IMR-90 (cell line): ENCODE results near the gene BLMH. TPM values are rescaled to one million over a fixed set of nuclear protein-coding genes. Genes with fewer than 3 reads are reported as not detected.

Experiments used
- ATAC-seq: fragments of 200-7000 bp; cut with Tn5 transposase; 2 replicates; pipeline ENCODE4 v1.9.1; 2020; ENCODE audit warnings: low read depth, mild to moderate bottlenecking, moderate library complexity
- BruUV-seq: library from RNA; stranded (reverse); fragments of 400-500 nt; replicated peaks from 2 replicates; lab custom pipeline; 2021; lab: Mats Ljungman, UMichigan
- CTCF ChIA-PET: fragments of 300-600 bp; formaldehyde crosslinking; extraction: SDS; loops from one replicate; lab custom pipeline; 2021; ENCODE audit warnings: antibody characterized with exemption; lab: Yijun Ruan, JAX
- POLR2A ChIA-PET: fragments of 300-600 bp; sonication (Branson Sonifier 250); formaldehyde crosslinking; loops from one replicate; lab custom pipeline; 2022; ENCODE audit warnings: antibody characterized with exemption; ENCODE audit not compliant: unreplicated experiment; lab: Charles Lee
- DNase-seq: peaks from one replicate; pipeline ENCODE4 v3.0.0; 2013
- H2AFZ ChIP-seq: replicated peaks from 2 replicates; pipeline ENCODE3; 2013; ENCODE audit warnings: low read length, mild to moderate bottlenecking; ENCODE audit not compliant: poor library complexity
- H2AK5ac ChIP-seq: 2 replicates; pipeline ENCODE4 v1.6.1; 2013; ENCODE audit warnings: low read depth, low read length, inconsistent platforms
- H2AK9ac ChIP-seq: replicated peaks from 2 replicates; pipeline ENCODE3; 2013; ENCODE audit warnings: mild to moderate bottlenecking, low read depth, low read length, moderate library complexity; ENCODE audit not compliant: poor library complexity
- H2BK120ac ChIP-seq: 2 replicates; pipeline ENCODE4 v1.6.1; 2013; ENCODE audit warnings: low read depth, low read length, inconsistent platforms
- H2BK15ac ChIP-seq: 3 replicates; pipeline ENCODE4 v1.6.1; 2013; ENCODE audit warnings: low read depth, low read length, inconsistent platforms
- H2BK20ac ChIP-seq: 2 replicates; pipeline ENCODE4 v1.6.1; 2013; ENCODE audit warnings: low read depth, mild to moderate bottlenecking, inconsistent platforms, low read length, moderate library complexity
- H2BK5ac ChIP-seq: 2 replicates; pipeline ENCODE4 v1.6.1; 2013; ENCODE audit warnings: mild to moderate bottlenecking, low read depth, low read length, inconsistent platforms; ENCODE audit not compliant: poor library complexity, severe bottlenecking
- H3K14ac ChIP-seq: replicated peaks from 2 replicates; pipeline ENCODE4 v1.6.1; 2013; ENCODE audit warnings: low read depth, low read length, inconsistent platforms
- H3K18ac ChIP-seq: 2 replicates; pipeline ENCODE4 v1.6.1; 2013; ENCODE audit warnings: low read depth, low read length, control low read depth
- H3K23ac ChIP-seq: 2 replicates; pipeline ENCODE4 v1.6.1; 2013; ENCODE audit warnings: low read depth, low read length, inconsistent platforms
- H3K27ac ChIP-seq: 2 replicates; pipeline ENCODE4 v1.5.1; 2013; ENCODE audit warnings: mild to moderate bottlenecking, control low read depth, low read length; ENCODE audit not compliant: insufficient read depth
- H3K27me3 ChIP-seq: 2 replicates; pipeline ENCODE4 v1.6.1; 2013; ENCODE audit warnings: low read length; ENCODE audit not compliant: control insufficient read depth, insufficient read depth
- H3K36me3 ChIP-seq: 2 replicates; pipeline ENCODE4 v1.6.1; 2013; ENCODE audit warnings: low read length, mixed read lengths; ENCODE audit not compliant: control insufficient read depth, insufficient read depth
- H3K4ac ChIP-seq: 2 replicates; pipeline ENCODE4 v1.6.1; 2013; ENCODE audit warnings: low read depth, low read length, inconsistent platforms
- H3K4me1 ChIP-seq: 2 replicates; pipeline ENCODE4 v1.6.1; 2013; ENCODE audit warnings: low read length, mixed read lengths; ENCODE audit not compliant: control insufficient read depth, insufficient read depth
- H3K4me2 ChIP-seq: 2 replicates; pipeline ENCODE4 v1.6.1; 2013; ENCODE audit warnings: low read depth, mild to moderate bottlenecking, control low read depth, low read length, moderate library complexity
- H3K4me3 ChIP-seq: 2 replicates; pipeline ENCODE4 v1.5.1; 2013; ENCODE audit warnings: low read depth, mild to moderate bottlenecking, control low read depth, low read length, moderate library complexity; ENCODE audit not compliant: insufficient read depth
- H3K56ac ChIP-seq: 2 replicates; pipeline ENCODE4 v1.6.1; 2013; ENCODE audit warnings: low read length, inconsistent platforms; ENCODE audit not compliant: insufficient read depth; ENCODE audit errors: extremely low read depth
- H3K79me1 ChIP-seq, 2 experiments: 2 replicates each; pipeline ENCODE4 v1.6.1; 2013; ENCODE audit warnings: low read length in 2 of 2, inconsistent platforms in 1 of 2, low read depth in 1 of 2
- H3K9ac ChIP-seq: 2 replicates; pipeline ENCODE4 v1.6.1; 2013; ENCODE audit warnings: low read depth, low read length, control low read depth
- H3K9me1 ChIP-seq: 2 replicates; pipeline ENCODE4 v1.6.1; 2013; ENCODE audit warnings: low read length, inconsistent platforms; ENCODE audit not compliant: insufficient read depth
- H3K9me3 ChIP-seq: 2 replicates; pipeline ENCODE4 v1.6.1; 2013; ENCODE audit warnings: low read length; ENCODE audit not compliant: control insufficient read depth, insufficient read depth
- H4K20me1 ChIP-seq: 2 replicates; pipeline ENCODE4 v1.6.1; 2013; ENCODE audit warnings: low read length, inconsistent platforms; ENCODE audit not compliant: insufficient read depth
- H4K5ac ChIP-seq: 2 replicates; pipeline ENCODE4 v1.6.1; 2013; ENCODE audit warnings: mild to moderate bottlenecking, low read depth, low read length, control low read depth
- H4K8ac ChIP-seq, 2 experiments: 2 replicates each; pipeline ENCODE4 v1.6.1; 2013; ENCODE audit warnings: low read depth in 2 of 2, low read length in 2 of 2, control low read depth in 1 of 2, inconsistent platforms in 1 of 2
- H4K91ac ChIP-seq: 2 replicates; pipeline ENCODE4 v1.6.1; 2013; ENCODE audit warnings: low read depth, low read length, inconsistent platforms; ENCODE audit not compliant: insufficient read depth
- BHLHE40 ChIP-seq: fragments of 150-350 bp; IDR thresholded peaks from 2 replicates; pipeline ENCODE4 v1.6.1; 2016; ENCODE audit warnings: mild to moderate bottlenecking, low read depth, low read length
- CHD1 ChIP-seq: IDR thresholded peaks from 2 replicates; pipeline ENCODE4 v1.6.1; 2012; ENCODE audit warnings: low read depth, low read length, improper control_type of control experiment
- FOS ChIP-seq: fragments of 150-350 bp; IDR thresholded peaks from 2 replicates; pipeline ENCODE4 v1.6.1; 2016; ENCODE audit warnings: low read depth, low read length
- MAFK ChIP-seq: IDR thresholded peaks from 2 replicates; pipeline ENCODE4 v1.6.1; 2012; ENCODE audit warnings: low read depth, low read length, improper control_type of control experiment
- MAZ ChIP-seq: IDR thresholded peaks from 2 replicates; pipeline ENCODE4 v1.6.1; 2012; ENCODE audit warnings: low read depth, mild to moderate bottlenecking, low read length, improper control_type of control experiment, moderate library complexity, borderline replicate concordance
- MXI1 ChIP-seq: IDR thresholded peaks from 2 replicates; pipeline ENCODE4 v1.6.1; 2012; ENCODE audit warnings: low read depth, mild to moderate bottlenecking, low read length, moderate library complexity, borderline replicate concordance
- NFE2L2 ChIP-seq: fragments of 150-350 bp; IDR thresholded peaks from 2 replicates; pipeline ENCODE4 v1.6.1; 2016; ENCODE audit warnings: low read depth, mild to moderate bottlenecking, low read length
- RAD21 ChIP-seq: IDR thresholded peaks from 2 replicates; pipeline ENCODE4 v1.6.1; 2012; ENCODE audit warnings: low read length, improper control_type of control experiment
- RCOR1 ChIP-seq: IDR thresholded peaks from 2 replicates; pipeline ENCODE4 v1.6.1; 2012; ENCODE audit warnings: mild to moderate bottlenecking, low read length, improper control_type of control experiment; ENCODE audit not compliant: insufficient replicate concordance
- RFX5 ChIP-seq: IDR thresholded peaks from 2 replicates; pipeline ENCODE4 v1.8.0; 2012; ENCODE audit warnings: low read depth, mild to moderate bottlenecking, low read length, moderate library complexity
- SMC3 ChIP-seq: fragments of 150-350 bp; IDR thresholded peaks from 2 replicates; pipeline ENCODE4 v1.6.1; 2016; ENCODE audit warnings: low read depth, mild to moderate bottlenecking, antibody characterized with exemption, low read length, moderate library complexity
- USF2 ChIP-seq: fragments of 150-350 bp; IDR thresholded peaks from 2 replicates; pipeline ENCODE4 v1.6.1; 2017; ENCODE audit warnings: mild to moderate bottlenecking, antibody characterized with exemption, low read length, low read depth
- WGBS, 2 experiments: methylation state at CpG; one replicate each; pipeline versions ENCODE4 v1.1.5 to v1.1.7; 2013; ENCODE audit warnings: missing lambda C conversion rate in 2 of 2; ENCODE audit not compliant: insufficient read length in 1 of 2; ENCODE audit errors: extremely low coverage in 2 of 2; 5-methylcytosine and 5-hydroxymethylcytosine counted together
- dilution Hi-C: fragments of 300-500 bp; cut with HindIII; formaldehyde crosslinking; loops from one replicate; pipeline ENCODE4 v1.14.3; 2018; ENCODE audit warnings: low sequenced_read_pairs; ENCODE audit not compliant: unreplicated experiment
- in situ Hi-C: fragments of 300-500 bp; cut with MboI; formaldehyde crosslinking; loops from 3 replicates; pipeline ENCODE4 v1.14.3; 2019; ENCODE audit warnings: low sequenced_read_pairs, inconsistent platforms, mixed read lengths
- intact Hi-C: fragments of 100-400 bp; cut with micrococcal nuclease; formaldehyde crosslinking; loops from 2 replicates; pipeline ENCODE4 v1.10.0; 2022
- polyA plus RNA-seq, 3 experiments: library from polyadenylated mRNA; depleted of rRNA; stranded (reverse); fragments of >200 nt; gene quantifications; 2 replicates each; pipeline ENCODE4 v1.2.3, GENCODE V29; 2012; ENCODE audit warnings: low replicate concordance in 1 of 3
- total RNA-seq: library from RNA; depleted of rRNA; stranded (reverse); fragments of >200 nt; gene quantifications from 2 replicates; pipeline ENCODE4 v1.2.3, GENCODE V29; 2012
- TF ChIP-seq, protein P1 (sequence below): fragments of 150-350 bp; IDR thresholded peaks from 2 replicates; pipeline ENCODE4 v1.6.1; 2016; ENCODE audit warnings: low read depth, mild to moderate bottlenecking, low read length, moderate library complexity, borderline replicate concordance
- TF ChIP-seq, protein P2 (sequence below): conservative IDR thresholded peaks from 2 replicates; pipeline ENCODE4 v1.5.1; 2012; ENCODE audit warnings: mild to moderate bottlenecking, low read depth, low read length, improper control_type of control experiment

BLMH gene
- total and polyA plus RNA-seq, 2 of the 4 experiments (the other 2 are of a cell fraction), result 17.3 to 20.8 TPM

DNA sequence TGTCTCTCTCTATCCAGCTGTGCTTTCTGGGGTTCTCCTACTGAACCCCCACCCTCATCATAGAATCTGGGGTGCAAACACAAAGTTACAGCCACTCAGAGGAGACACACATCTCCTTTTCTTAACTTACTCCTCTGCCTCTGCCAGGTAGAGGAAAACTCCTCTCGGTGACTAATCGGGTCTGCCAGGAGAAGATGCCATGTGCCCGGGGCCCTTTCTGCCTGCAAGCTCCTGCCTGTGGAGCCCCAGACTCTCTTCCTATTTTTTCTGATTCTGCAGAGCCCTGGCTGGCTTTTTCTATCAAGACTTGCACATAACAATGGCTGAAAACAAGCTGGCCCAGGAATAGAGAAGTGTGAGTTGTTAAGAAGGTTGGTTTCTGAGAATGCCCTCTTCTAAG, 66.6 kb downstream of the BLMH start:
- CTCF ChIA-PET, result no interaction called here
- dilution Hi-C loops, result no loop called here
- no peak overlapping the region for H2AK9ac ChIP-seq

More for the DNA sequence above, 66.6 kb downstream of the BLMH start:
- no peak overlapping the region for H3K27ac ChIP-seq
- H4K91ac ChIP-seq, result no peak overlapping the region
- ATAC-seq (no peak), DNase-seq (no peak)
- no peak overlapping the region for H4K8ac ChIP-seq
- H3K18ac ChIP-seq, result no peak overlapping the region
- H4K5ac ChIP-seq, result no peak overlapping the region
- H3K9me1 ChIP-seq, result 0 out of 2 replicates have a peak, but pooled peaks cover 3% of the 10 kb centered on the region
- no peak overlapping the region for H3K23ac ChIP-seq
- H3K27me3 ChIP-seq, result peaks cover 49% of the 10 kb centered on the region
- H3K36me3 ChIP-seq, result no peaks in the 10 kb centered on the region
- H3K79me1 ChIP-seq, result no peaks in the 10 kb centered on the region
- H3K56ac ChIP-seq, result no peak overlapping the region
- H3K4me1 ChIP-seq, result no peaks in the 10 kb centered on the region; the same call in 1 of the 2 replicates
- H3K14ac ChIP-seq, result no peak overlapping the region
- H2BK5ac ChIP-seq, result no peak overlapping the region
- H2AK5ac ChIP-seq, result no peak overlapping the region
- H3K4me3 ChIP-seq, result no peak overlapping the region
- no peaks in the 10 kb centered on the region for H4K20me1 ChIP-seq
- H2AFZ ChIP-seq, result no peak overlapping the region
- POLR2A ChIA-PET, result no interaction called here
- in situ Hi-C loops (no loop called here), intact Hi-C loops (no loop called here)
- no CpG with 5 or more reads among the region's 3 CpGs for WGBS, 2 experiments
- H2BK20ac ChIP-seq, result no peak overlapping the region
- H2BK120ac ChIP-seq, result no peak overlapping the region
- no TSS peak for BruUV-seq
- H3K4me2 ChIP-seq, result no peak overlapping the region
- TF ChIP-seq, protein P1, sequence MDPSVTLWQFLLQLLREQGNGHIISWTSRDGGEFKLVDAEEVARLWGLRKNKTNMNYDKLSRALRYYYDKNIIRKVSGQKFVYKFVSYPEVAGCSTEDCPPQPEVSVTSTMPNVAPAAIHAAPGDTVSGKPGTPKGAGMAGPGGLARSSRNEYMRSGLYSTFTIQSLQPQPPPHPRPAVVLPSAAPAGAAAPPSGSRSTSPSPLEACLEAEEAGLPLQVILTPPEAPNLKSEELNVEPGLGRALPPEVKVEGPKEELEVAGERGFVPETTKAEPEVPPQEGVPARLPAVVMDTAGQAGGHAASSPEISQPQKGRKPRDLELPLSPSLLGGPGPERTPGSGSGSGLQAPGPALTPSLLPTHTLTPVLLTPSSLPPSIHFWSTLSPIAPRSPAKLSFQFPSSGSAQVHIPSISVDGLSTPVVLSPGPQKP, result no peak
- TF ChIP-seq RCOR1, result no peak
- no peak for TF ChIP-seq USF2
- no peak for TF ChIP-seq FOS
- TF ChIP-seq CHD1, result no peak
- no peak for TF ChIP-seq RFX5
- no peak for TF ChIP-seq BHLHE40
- TF ChIP-seq, protein P2, sequence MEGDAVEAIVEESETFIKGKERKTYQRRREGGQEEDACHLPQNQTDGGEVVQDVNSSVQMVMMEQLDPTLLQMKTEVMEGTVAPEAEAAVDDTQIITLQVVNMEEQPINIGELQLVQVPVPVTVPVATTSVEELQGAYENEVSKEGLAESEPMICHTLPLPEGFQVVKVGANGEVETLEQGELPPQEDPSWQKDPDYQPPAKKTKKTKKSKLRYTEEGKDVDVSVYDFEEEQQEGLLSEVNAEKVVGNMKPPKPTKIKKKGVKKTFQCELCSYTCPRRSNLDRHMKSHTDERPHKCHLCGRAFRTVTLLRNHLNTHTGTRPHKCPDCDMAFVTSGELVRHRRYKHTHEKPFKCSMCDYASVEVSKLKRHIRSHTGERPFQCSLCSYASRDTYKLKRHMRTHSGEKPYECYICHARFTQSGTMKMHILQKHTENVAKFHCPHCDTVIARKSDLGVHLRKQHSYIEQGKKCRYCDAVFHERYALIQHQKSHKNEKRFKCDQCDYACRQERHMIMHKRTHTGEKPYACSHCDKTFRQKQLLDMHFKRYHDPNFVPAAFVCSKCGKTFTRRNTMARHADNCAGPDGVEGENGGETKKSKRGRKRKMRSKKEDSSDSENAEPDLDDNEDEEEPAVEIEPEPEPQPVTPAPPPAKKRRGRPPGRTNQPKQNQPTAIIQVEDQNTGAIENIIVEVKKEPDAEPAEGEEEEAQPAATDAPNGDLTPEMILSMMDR, result no peak
- TF ChIP-seq NFE2L2, result no peak
- no peak for TF ChIP-seq MAFK
- TF ChIP-seq MAZ, result no peak
- no peak for TF ChIP-seq RAD21
- TF ChIP-seq MXI1, result no peak
- TF ChIP-seq SMC3, result no peak
- no peak overlapping the region for H2BK15ac ChIP-seq
- H3K4ac ChIP-seq, result no peak overlapping the region
- H3K9me3 ChIP-seq, result no peaks in the 10 kb centered on the region
- H3K9ac ChIP-seq, result no peak overlapping the region
